COR-L47 (cell line): ENCODE measurements around the gene CARD16.
"Not testable (repeated sequence)": the region's sequence is repeated elsewhere in the genome, so short reads cannot be mapped to it uniquely, and the experiment has no call there.

Experiments used
- DNase-seq: peaks from one replicate; lab custom pipeline; 2025; lab: John Stamatoyannopoulos, UW

CARD16 gene

GRCh38 chr11:105049481-105049880, 4.3 kb upstream of the CARD16 start:
- no peak for DNase-seq

GRCh38 chr11:105046898-105047579, 1.9 kb upstream of the CARD16 start:
- DNase-seq = no peak

- DNase-seq = no peak
Measured at GRCh38 chr11:105045676-105046296, 651 bp upstream of the CARD16 start.

- DNase-seq = no peak
Measured at GRCh38 chr11:105042178-105042577, 3.0 kb downstream of the CARD16 start.

GRCh38 chr11:105040703-105041102, 4.4 kb downstream of the CARD16 start:
- no peak for DNase-seq

GRCh38 chr11:105034813-105035620, 10.1 kb downstream of the CARD16 start, which contains the start of gene CASP1:
Gene CASP1 (minus strand): TSS chr11:105035144. CDS start chr11:105035113, 31 bp downstream.
- DNase-seq = no peak

- not testable (repeated sequence) for DNase-seq
Measured at GRCh38 chr11:105034388-105034787, 10.7 kb downstream of the CARD16 start.

- no peak for DNase-seq
Measured at GRCh38 chr11:105033781-105034180, 11.4 kb downstream of the CARD16 start.

- DNase-seq = no peak
Measured at GRCh38 chr11:105033343-105033742, 11.8 kb downstream of the CARD16 start.

- no peak for DNase-seq
Measured at GRCh38 chr11:105032495-105032894, 12.6 kb downstream of the CARD16 start.

GRCh38 chr11:105027678-105028077, 17.5 kb downstream of the CARD16 start:
- no peak for DNase-seq

GRCh38 chr11:105024394-105024793, 20.7 kb downstream of the CARD16 start:
- DNase-seq = no peak

- no peak for DNase-seq
Measured at GRCh38 chr11:105023003-105023402, 22.1 kb downstream of the CARD16 start, which contains the start of gene CASP5. Gene CASP5 (minus strand): TSS chr11:105023168. CDS start chr11:105023136, 32 bp downstream.

GRCh38 chr11:105022527-105022926, 22.6 kb downstream of the CARD16 start:
- no peak for DNase-seq

GRCh38 chr11:105007463-105007862, 37.7 kb downstream of the CARD16 start:
- no peak for DNase-seq

- DNase-seq = no peak
Measured at GRCh38 chr11:105005451-105005845, 39.7 kb downstream of the CARD16 start.

- no peak for DNase-seq
Measured at GRCh38 chr11:105004021-105004420, 41.1 kb downstream of the CARD16 start.

- DNase-seq = no peak
Measured at GRCh38 chr11:105003151-105003550, 42.0 kb downstream of the CARD16 start.

- DNase-seq = no peak
Measured at GRCh38 chr11:105000797-105001196, 44.3 kb downstream of the CARD16 start.

GRCh38 chr11:105000167-105000566, 45.0 kb downstream of the CARD16 start:
- DNase-seq = no peak

- DNase-seq = no peak
Measured at GRCh38 chr11:104999721-105000120, 45.4 kb downstream of the CARD16 start.

GRCh38 chr11:104997288-104997687, 47.8 kb downstream of the CARD16 start:
- DNase-seq = no peak

- peak; percentile 73 for DNase-seq
Measured at GRCh38 chr11:104995001-104995408, 50.1 kb downstream of the CARD16 start.
